HepG2 (cell line): ENCODE measurements around the gene FASTKD1. TPM values are rescaled to one million over a fixed set of nuclear protein-coding genes. Genes with fewer than 3 reads are reported as not detected.

Source experiments
- FOSL2 ChIP-seq: sonication (generic); formaldehyde crosslinking; IDR thresholded peaks from 2 replicates; pipeline ENCODE4 v1.4.0; 2020; ENCODE audit warnings: missing genetic modification reagents
- MIXL1 ChIP-seq: IDR thresholded peaks from 2 replicates; pipeline ENCODE4 v1.6.1; 2016
- MZF1 ChIP-seq: sonication (generic); formaldehyde crosslinking; IDR thresholded peaks from 2 replicates; pipeline ENCODE4 v1.8.1; 2023; ENCODE audit warnings: mild to moderate bottlenecking, missing genetic modification reagents, borderline replicate concordance
- NRL ChIP-seq: sonication (generic); formaldehyde crosslinking; IDR thresholded peaks from 2 replicates; pipeline ENCODE4 v1.5.0; 2020; ENCODE audit warnings: missing genetic modification reagents, mild to moderate bottlenecking, moderate library complexity, borderline replicate concordance
- PHF5A ChIP-seq: IDR thresholded peaks from one replicate; pipeline ENCODE4 v1.6.1; 2018; ENCODE audit warnings: low read depth, missing genetic modification reagents; ENCODE audit not compliant: unreplicated experiment
- POLR2A ChIP-seq, 2 experiments: IDR thresholded peaks; 2 replicates each; pipeline ENCODE4 v1.6.1; 2011; ENCODE audit warnings: low read depth in 2 of 2, low read length in 2 of 2, mild to moderate bottlenecking in 1 of 2, moderate library complexity in 1 of 2; ENCODE audit not compliant: insufficient read depth in 1 of 2
- TBL1XR1 ChIP-seq: fragments of 150-350 bp; IDR thresholded peaks from 2 replicates; pipeline ENCODE4 v1.6.1; 2014; ENCODE audit warnings: borderline replicate concordance, low read length; ENCODE audit not compliant: partially characterized antibody
- ZBTB8A ChIP-seq: sonication (generic); formaldehyde crosslinking; IDR thresholded peaks from 2 replicates; pipeline ENCODE4 v1.4.0; 2020; ENCODE audit warnings: mild to moderate bottlenecking, low read depth, missing genetic modification reagents, borderline replicate concordance
- ZMYM3 ChIP-seq: sonication (generic); formaldehyde crosslinking; IDR thresholded peaks from 2 replicates; pipeline ENCODE4 v1.5.1; 2020; ENCODE audit warnings: mild to moderate bottlenecking, missing genetic modification reagents
- ZNF510 ChIP-seq: sonication (generic); formaldehyde crosslinking; IDR thresholded peaks from 2 replicates; pipeline ENCODE4 v1.4.0; 2020; ENCODE audit warnings: low read depth, mild to moderate bottlenecking, missing genetic modification reagents
- ZSCAN20 ChIP-seq: sonication (generic); formaldehyde crosslinking; IDR thresholded peaks from 2 replicates; pipeline ENCODE4 v1.4.0; 2020; ENCODE audit warnings: missing genetic modification reagents, mild to moderate bottlenecking, borderline replicate concordance
- polyA plus RNA-seq, 8 experiments: library from polyadenylated mRNA; depleted of rRNA in 3 of 8; stranded (reverse) in 7 of 8; unstranded in 1 of 8; fragments of >200 nt; fragmentation: Illumina TruSeq in 4 of 8; extraction: Trizol in 4 of 8; gene quantifications; 2 replicates each; pipeline versions ENCODE4 v1.2.1 to v1.2.3, GENCODE V29; 2011 to 2016; ENCODE audit warnings: low read depth in 4 of 8, missing spikeins in 1 of 8, mixed read lengths in 1 of 8; ENCODE audit not compliant: insufficient read depth in 1 of 8
- total RNA-seq, 5 experiments: library from RNA; depleted of rRNA; stranded (reverse); fragments of >200 nt; fragmentation: Illumina TruSeq; extraction: Trizol; gene quantifications; 2 replicates each; pipeline ENCODE4 v1.2.3, GENCODE V29; 2016; ENCODE audit warnings: low read depth in 1 of 5
- TF ChIP-seq, protein P1 (sequence below): sonication (generic); formaldehyde crosslinking; IDR thresholded peaks from 2 replicates; pipeline ENCODE4 v1.8.0; 2022; ENCODE audit warnings: mild to moderate bottlenecking, missing genetic modification reagents; ENCODE audit not compliant: insufficient replicate concordance
- TF ChIP-seq, protein P2 (sequence below): sonication (generic); formaldehyde crosslinking; IDR thresholded peaks from 2 replicates; pipeline ENCODE4; 2020; ENCODE audit warnings: missing genetic modification reagents, mild to moderate bottlenecking, borderline replicate concordance
- TF ChIP-seq, protein P3 (sequence below): sonication (generic); formaldehyde crosslinking; IDR thresholded peaks from 2 replicates; pipeline ENCODE4 v1.8.0; 2022; ENCODE audit warnings: mild to moderate bottlenecking, missing genetic modification reagents, moderate library complexity
- TF ChIP-seq, protein P4 (sequence below): sonication (generic); formaldehyde crosslinking; IDR thresholded peaks from 2 replicates; pipeline ENCODE4 v1.5.1; 2020; ENCODE audit warnings: missing genetic modification reagents, mild to moderate bottlenecking, borderline replicate concordance
- TF ChIP-seq, protein P5 (sequence below): sonication (generic); formaldehyde crosslinking; IDR thresholded peaks from 2 replicates; pipeline ENCODE4 v1.4.0; 2020; ENCODE audit warnings: mild to moderate bottlenecking, missing genetic modification reagents, borderline replicate concordance

Gene FASTKD1
- total and polyA plus RNA-seq, 2 of the 13 experiments (the other 11 are each of a cell fraction or from before 2014, with no cell fraction given) = 35.0 to 38.0 TPM

DNA sequence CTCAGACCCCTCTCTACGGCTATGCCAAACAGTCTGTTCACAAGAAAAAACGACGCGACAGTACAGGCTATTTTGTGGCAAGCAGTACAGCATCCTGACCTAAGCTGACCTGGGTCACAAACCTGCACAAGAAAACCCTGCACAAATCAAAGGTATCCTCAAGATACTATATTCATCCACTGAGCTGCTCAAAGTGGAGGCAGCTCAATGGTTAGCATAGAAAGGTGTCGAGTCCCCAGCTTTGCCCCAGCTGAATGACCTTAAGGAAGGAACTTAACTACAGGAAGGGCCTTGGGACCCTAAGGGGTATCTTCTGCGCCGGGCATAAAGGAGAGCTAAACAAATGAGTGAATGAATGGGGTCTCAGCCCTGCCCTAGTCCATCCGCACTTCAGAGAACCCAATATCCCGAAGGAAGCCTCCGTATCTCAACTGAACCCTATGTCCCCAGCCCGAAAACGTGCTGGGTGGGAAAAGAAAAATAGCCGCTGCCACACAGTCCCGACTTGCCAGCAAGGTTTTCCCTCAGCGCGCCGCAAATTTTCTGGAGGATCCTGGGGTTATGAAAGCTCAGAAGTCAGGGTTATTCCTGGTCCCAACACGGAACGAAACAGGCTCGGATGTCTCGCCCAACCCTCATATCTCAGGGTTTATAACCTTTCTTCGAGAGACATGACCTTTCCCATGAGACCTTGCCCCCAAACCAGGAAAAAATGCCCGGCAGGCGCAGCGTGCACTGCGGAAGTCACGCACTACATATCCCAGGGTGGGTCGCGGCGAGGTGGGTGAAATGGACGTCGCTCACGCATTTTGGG is at the start of gene FASTKD1 (continued):
- TF ChIP-seq, protein P1, sequence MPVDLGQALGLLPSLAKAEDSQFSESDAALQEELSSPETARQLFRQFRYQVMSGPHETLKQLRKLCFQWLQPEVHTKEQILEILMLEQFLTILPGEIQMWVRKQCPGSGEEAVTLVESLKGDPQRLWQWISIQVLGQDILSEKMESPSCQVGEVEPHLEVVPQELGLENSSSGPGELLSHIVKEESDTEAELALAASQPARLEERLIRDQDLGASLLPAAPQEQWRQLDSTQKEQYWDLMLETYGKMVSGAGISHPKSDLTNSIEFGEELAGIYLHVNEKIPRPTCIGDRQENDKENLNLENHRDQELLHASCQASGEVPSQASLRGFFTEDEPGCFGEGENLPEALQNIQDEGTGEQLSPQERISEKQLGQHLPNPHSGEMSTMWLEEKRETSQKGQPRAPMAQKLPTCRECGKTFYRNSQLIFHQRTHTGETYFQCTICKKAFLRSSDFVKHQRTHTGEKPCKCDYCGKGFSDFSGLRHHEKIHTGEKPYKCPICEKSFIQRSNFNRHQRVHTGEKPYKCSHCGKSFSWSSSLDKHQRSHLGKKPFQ (CRISPR knock-in tag) = peak; percentile 10
- peak; percentile 42 to 72; a peak in 3 of 4 replicates for TF ChIP-seq POLR2A (IDR thresholded peaks at IDR 0.05; ENCODE audit: insufficient read depth in 1 of 2, low read depth in 2 of 2, low read length in 2 of 2)
- TF ChIP-seq TBL1XR1 = peak; percentile 99
- TF ChIP-seq ZNF510 (CRISPR knock-in tag) = no peak
- TF ChIP-seq, protein P2, sequence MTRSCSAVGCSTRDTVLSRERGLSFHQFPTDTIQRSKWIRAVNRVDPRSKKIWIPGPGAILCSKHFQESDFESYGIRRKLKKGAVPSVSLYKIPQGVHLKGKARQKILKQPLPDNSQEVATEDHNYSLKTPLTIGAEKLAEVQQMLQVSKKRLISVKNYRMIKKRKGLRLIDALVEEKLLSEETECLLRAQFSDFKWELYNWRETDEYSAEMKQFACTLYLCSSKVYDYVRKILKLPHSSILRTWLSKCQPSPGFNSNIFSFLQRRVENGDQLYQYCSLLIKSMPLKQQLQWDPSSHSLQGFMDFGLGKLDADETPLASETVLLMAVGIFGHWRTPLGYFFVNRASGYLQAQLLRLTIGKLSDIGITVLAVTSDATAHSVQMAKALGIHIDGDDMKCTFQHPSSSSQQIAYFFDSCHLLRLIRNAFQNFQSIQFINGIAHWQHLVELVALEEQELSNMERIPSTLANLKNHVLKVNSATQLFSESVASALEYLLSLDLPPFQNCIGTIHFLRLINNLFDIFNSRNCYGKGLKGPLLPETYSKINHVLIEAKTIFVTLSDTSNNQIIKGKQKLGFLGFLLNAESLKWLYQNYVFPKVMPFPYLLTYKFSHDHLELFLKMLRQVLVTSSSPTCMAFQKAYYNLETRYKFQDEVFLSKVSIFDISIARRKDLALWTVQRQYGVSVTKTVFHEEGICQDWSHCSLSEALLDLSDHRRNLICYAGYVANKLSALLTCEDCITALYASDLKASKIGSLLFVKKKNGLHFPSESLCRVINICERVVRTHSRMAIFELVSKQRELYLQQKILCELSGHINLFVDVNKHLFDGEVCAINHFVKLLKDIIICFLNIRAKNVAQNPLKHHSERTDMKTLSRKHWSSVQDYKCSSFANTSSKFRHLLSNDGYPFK (CRISPR knock-in tag) = peak; percentile 72; the same call in 1 of the 2 replicates
- TF ChIP-seq, protein P3, sequence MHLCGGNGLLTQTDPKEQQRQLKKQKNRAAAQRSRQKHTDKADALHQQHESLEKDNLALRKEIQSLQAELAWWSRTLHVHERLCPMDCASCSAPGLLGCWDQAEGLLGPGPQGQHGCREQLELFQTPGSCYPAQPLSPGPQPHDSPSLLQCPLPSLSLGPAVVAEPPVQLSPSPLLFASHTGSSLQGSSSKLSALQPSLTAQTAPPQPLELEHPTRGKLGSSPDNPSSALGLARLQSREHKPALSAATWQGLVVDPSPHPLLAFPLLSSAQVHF (CRISPR knock-in tag) = no peak
- TF ChIP-seq, protein P4, sequence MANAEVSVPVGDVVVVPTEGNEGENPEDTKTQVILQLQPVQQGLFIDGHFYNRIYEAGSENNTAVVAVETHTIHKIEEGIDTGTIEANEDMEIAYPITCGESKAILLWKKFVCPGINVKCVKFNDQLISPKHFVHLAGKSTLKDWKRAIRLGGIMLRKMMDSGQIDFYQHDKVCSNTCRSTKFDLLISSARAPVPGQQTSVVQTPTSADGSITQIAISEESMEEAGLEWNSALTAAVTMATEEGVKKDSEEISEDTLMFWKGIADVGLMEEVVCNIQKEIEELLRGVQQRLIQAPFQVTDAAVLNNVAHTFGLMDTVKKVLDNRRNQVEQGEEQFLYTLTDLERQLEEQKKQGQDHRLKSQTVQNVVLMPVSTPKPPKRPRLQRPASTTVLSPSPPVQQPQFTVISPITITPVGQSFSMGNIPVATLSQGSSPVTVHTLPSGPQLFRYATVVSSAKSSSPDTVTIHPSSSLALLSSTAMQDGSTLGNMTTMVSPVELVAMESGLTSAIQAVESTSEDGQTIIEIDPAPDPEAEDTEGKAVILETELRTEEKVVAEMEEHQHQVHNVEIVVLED (CRISPR knock-in tag) = peak; percentile 100
- TF ChIP-seq ZSCAN20 (CRISPR knock-in tag) = peak; percentile 73; the same call in 1 of the 2 replicates
- TF ChIP-seq MZF1 (CRISPR knock-in tag) = no peak
- peak; percentile 83 for TF ChIP-seq ZMYM3 (CRISPR knock-in tag)
- peak; percentile 97 for TF ChIP-seq PHF5A
- TF ChIP-seq FOSL2 = peak; percentile 76
- no peak for TF ChIP-seq ZBTB8A (CRISPR knock-in tag)
- peak; percentile 76 for TF ChIP-seq MIXL1 (CRISPR knock-in tag)
- peak; percentile 66; the same call in 1 of the 2 replicates for TF ChIP-seq NRL (CRISPR knock-in tag)
- TF ChIP-seq, protein P5, sequence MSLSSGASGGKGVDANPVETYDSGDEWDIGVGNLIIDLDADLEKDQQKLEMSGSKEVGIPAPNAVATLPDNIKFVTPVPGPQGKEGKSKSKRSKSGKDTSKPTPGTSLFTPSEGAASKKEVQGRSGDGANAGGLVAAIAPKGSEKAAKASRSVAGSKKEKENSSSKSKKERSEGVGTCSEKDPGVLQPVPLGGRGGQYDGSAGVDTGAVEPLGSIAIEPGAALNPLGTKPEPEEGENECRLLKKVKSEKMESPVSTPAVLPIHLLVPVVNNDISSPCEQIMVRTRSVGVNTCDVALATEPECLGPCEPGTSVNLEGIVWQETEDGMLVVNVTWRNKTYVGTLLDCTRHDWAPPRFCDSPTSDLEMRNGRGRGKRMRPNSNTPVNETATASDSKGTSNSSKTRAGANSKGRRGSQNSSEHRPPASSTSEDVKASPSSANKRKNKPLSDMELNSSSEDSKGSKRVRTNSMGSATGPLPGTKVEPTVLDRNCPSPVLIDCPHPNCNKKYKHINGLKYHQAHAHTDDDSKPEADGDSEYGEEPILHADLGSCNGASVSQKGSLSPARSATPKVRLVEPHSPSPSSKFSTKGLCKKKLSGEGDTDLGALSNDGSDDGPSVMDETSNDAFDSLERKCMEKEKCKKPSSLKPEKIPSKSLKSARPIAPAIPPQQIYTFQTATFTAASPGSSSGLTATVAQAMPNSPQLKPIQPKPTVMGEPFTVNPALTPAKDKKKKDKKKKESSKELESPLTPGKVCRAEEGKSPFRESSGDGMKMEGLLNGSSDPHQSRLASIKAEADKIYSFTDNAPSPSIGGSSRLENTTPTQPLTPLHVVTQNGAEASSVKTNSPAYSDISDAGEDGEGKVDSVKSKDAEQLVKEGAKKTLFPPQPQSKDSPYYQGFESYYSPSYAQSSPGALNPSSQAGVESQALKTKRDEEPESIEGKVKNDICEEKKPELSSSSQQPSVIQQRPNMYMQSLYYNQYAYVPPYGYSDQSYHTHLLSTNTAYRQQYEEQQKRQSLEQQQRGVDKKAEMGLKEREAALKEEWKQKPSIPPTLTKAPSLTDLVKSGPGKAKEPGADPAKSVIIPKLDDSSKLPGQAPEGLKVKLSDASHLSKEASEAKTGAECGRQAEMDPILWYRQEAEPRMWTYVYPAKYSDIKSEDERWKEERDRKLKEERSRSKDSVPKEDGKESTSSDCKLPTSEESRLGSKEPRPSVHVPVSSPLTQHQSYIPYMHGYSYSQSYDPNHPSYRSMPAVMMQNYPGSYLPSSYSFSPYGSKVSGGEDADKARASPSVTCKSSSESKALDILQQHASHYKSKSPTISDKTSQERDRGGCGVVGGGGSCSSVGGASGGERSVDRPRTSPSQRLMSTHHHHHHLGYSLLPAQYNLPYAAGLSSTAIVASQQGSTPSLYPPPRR (CRISPR knock-in tag) = peak; percentile 57; the same call in 1 of the 2 replicates
